GM23338 (cell line): ENCODE measurements around the gene TDRD7. TPM values are rescaled to one million over a fixed set of nuclear protein-coding genes. Genes with fewer than 3 reads are reported as not detected.
A peak's percentile ranks its signal among the peaks of the same experiment; 100 is the strongest.

Experiments
- ATAC-seq: fragments of 200-7000 bp; cut with Tn5 transposase; 3 replicates; pipeline ENCODE4 v1.9.1; 2020
- DNase-seq: peaks from one replicate; pipeline ENCODE4 v3.0.0-alpha.2; 2015; ENCODE audit warnings: low spot score
- H2AFZ ChIP-seq: fragments of 200-600 bp; sonication (generic); 2 replicates; pipeline ENCODE4 v1.8.0; 2016; ENCODE audit warnings: antibody characterized with exemption, mild to moderate bottlenecking, moderate library complexity
- H3F3A ChIP-seq: fragments of 200-600 bp; sonication (generic); replicated peaks from 2 replicates; pipeline ENCODE4 v1.8.0; 2017; ENCODE audit warnings: antibody characterized with exemption, mixed run types, low read depth
- H3K27ac ChIP-seq: fragments of 200-600 bp; sonication (generic); 2 replicates; pipeline ENCODE4 v1.6.1; 2016; ENCODE audit warnings: low read depth
- H3K27me3 ChIP-seq: fragments of 200-600 bp; sonication (generic); 2 replicates; pipeline ENCODE4 v1.8.0; 2016; ENCODE audit warnings: mild to moderate bottlenecking, mixed run types, moderate library complexity; ENCODE audit not compliant: insufficient read depth
- H3K36me3 ChIP-seq: fragments of 200-600 bp; sonication (generic); 2 replicates; pipeline ENCODE4 v1.8.0; 2016; ENCODE audit warnings: mild to moderate bottlenecking; ENCODE audit not compliant: insufficient read depth
- H3K4me1 ChIP-seq: fragments of 200-600 bp; sonication (generic); 2 replicates; pipeline ENCODE4 v1.8.0; 2016; ENCODE audit warnings: mild to moderate bottlenecking, moderate library complexity; ENCODE audit not compliant: insufficient read depth
- H3K4me2 ChIP-seq: fragments of 200-600 bp; sonication (generic); 2 replicates; pipeline ENCODE4 v1.7.1; 2017; ENCODE audit warnings: mixed run types
- H3K4me3 ChIP-seq: fragments of 200-600 bp; sonication (generic); 2 replicates; pipeline ENCODE4 v1.6.1; 2016; ENCODE audit warnings: mixed run types
- H3K79me2 ChIP-seq: fragments of 200-600 bp; sonication (generic); replicated peaks from 2 replicates; pipeline ENCODE4 v1.8.0; 2017; ENCODE audit warnings: mild to moderate bottlenecking; ENCODE audit not compliant: insufficient read depth
- H3K9me2 ChIP-seq: fragments of 200-600 bp; sonication (generic); 2 replicates; pipeline ENCODE4 v1.8.0; 2017; ENCODE audit not compliant: insufficient read depth
- H4K20me1 ChIP-seq: fragments of 200-600 bp; sonication (generic); replicated peaks from 2 replicates; pipeline ENCODE4 v1.8.0; 2017; ENCODE audit warnings: mild to moderate bottlenecking; ENCODE audit not compliant: insufficient read depth
- H3K27ac Mint-ChIP-seq: 2 replicates; pipeline ENCODE4 v1.8.0; 2020; ENCODE audit warnings: inconsistent platforms, mild to moderate bottlenecking, moderate library complexity, mixed read lengths
- H3K27me3 Mint-ChIP-seq: 3 replicates; pipeline ENCODE4 v1.8.0; 2022; ENCODE audit warnings: low read depth, mild to moderate bottlenecking, moderate library complexity, mixed read lengths, inconsistent platforms; ENCODE audit not compliant: insufficient read depth, poor library complexity
- H3K36me3 Mint-ChIP-seq: 3 replicates; pipeline ENCODE4 v1.8.0; 2021; ENCODE audit warnings: low read depth, mild to moderate bottlenecking, inconsistent platforms, moderate library complexity, mixed read lengths
- H3K4me1 Mint-ChIP-seq: 3 replicates; pipeline ENCODE4 v1.8.0; 2020; ENCODE audit warnings: mild to moderate bottlenecking, inconsistent platforms, mixed read lengths
- H3K4me3 Mint-ChIP-seq: 3 replicates; pipeline ENCODE4 v1.8.0; 2021; ENCODE audit warnings: moderate library complexity, mild to moderate bottlenecking, inconsistent platforms, mixed read lengths
- H3K9me3 Mint-ChIP-seq: 3 replicates; pipeline ENCODE4 v1.8.0; 2020; ENCODE audit warnings: moderate library complexity, mild to moderate bottlenecking, inconsistent platforms, mixed read lengths
- CREB1 ChIP-seq: fragments of 250-450 bp; sonication (Bioruptor Pico); IDR thresholded peaks from 2 replicates; pipeline ENCODE4 v1.5.0; 2020; ENCODE audit warnings: low read depth, mild to moderate bottlenecking, moderate library complexity
- CTCF ChIP-seq, 2 experiments: fragments of 200-600 bp in 1 of 2; sonication (generic) in 1 of 2; conservative IDR thresholded peaks; 2 replicates each; pipeline versions ENCODE4 v1.5.1 to v1.6.1; 2016 to 2017; ENCODE audit warnings: antibody characterized with exemption in 2 of 2, low read depth in 2 of 2, mild to moderate bottlenecking in 2 of 2, moderate library complexity in 1 of 2
- EZH2 ChIP-seq: fragments of 200-600 bp; sonication (generic); IDR thresholded peaks from one replicate; pipeline ENCODE4 v1.8.0; 2017; ENCODE audit warnings: antibody characterized with exemption, mild to moderate bottlenecking, low read depth; ENCODE audit not compliant: unreplicated experiment
- EZH2phosphoT487 ChIP-seq: fragments of 200-600 bp; sonication (generic); IDR thresholded peaks from one replicate; pipeline ENCODE4 v1.8.1; 2018; ENCODE audit warnings: antibody characterized with exemption; ENCODE audit not compliant: unreplicated experiment
- POLR2AphosphoS5 ChIP-seq: IDR thresholded peaks from 2 replicates; pipeline ENCODE4 v1.6.1; 2016; ENCODE audit warnings: antibody characterized with exemption, low read depth
- STAT1 ChIP-seq: IDR thresholded peaks from one replicate; pipeline ENCODE4 v1.6.1; 2016; ENCODE audit warnings: antibody characterized with exemption; ENCODE audit not compliant: unreplicated experiment
- ZNF114 ChIP-seq: fragments of 250-450 bp; sonication (Bioruptor Pico); IDR thresholded peaks from 2 replicates; pipeline ENCODE4 v1.5.0; 2020; ENCODE audit warnings: mild to moderate bottlenecking, moderate library complexity
- polyA plus RNA-seq: library from polyadenylated mRNA; unstranded; fragments of >200 nt; fragmentation: Nextera tagmentation; extraction: Ambion mirVana; gene quantifications from 2 replicates; pipeline ENCODE4 v1.2.1, GENCODE V29; 2016
- total RNA-seq: library from RNA; depleted of rRNA; stranded (reverse); fragments of >200 nt; shearing (Covaris generic); gene quantifications from 2 replicates; pipeline ENCODE4 v1.2.3, GENCODE V29; 2014

The TDRD7 gene
- total and polyA plus RNA-seq, 2 experiments from 2014 or later = 1.7 to 3.1 TPM

DNA sequence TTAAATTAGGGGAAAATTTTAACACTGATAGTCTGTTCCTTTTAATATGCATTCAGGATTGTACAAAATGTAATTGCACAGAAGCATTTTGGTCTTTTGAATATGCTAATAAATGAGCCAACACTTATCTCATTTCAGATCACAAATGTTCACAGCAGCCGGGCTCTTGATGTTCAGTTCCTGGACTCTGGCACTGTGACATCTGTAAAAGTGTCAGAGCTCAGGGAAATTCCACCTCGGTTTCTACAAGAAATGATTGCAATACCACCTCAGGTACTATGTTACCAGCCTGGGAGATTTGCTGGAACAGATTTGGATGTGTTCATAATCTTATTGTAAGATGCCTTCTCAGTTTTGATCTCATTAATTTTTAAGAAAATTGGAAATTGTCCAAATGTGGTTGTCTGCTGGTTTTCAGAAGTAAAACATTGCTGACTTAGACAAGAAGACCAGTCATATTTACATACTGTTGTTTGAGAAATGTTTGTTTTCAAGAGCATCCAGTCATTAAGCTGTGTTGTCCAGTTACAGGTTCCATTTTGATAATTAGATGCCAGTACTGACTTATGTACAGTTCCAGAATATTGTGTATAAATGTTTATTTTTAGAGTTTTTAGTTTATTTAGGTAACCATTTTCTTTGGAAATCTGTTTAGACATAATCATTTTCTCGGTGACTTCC is 66.5 kb downstream of the TDRD7 start:
- peaks cover 8% of the 10 kb centered on the region for H3K4me1 Mint-ChIP-seq
- DNase-seq = no peak
- no peaks in the 10 kb centered on the region for H3K36me3 ChIP-seq

DNA sequence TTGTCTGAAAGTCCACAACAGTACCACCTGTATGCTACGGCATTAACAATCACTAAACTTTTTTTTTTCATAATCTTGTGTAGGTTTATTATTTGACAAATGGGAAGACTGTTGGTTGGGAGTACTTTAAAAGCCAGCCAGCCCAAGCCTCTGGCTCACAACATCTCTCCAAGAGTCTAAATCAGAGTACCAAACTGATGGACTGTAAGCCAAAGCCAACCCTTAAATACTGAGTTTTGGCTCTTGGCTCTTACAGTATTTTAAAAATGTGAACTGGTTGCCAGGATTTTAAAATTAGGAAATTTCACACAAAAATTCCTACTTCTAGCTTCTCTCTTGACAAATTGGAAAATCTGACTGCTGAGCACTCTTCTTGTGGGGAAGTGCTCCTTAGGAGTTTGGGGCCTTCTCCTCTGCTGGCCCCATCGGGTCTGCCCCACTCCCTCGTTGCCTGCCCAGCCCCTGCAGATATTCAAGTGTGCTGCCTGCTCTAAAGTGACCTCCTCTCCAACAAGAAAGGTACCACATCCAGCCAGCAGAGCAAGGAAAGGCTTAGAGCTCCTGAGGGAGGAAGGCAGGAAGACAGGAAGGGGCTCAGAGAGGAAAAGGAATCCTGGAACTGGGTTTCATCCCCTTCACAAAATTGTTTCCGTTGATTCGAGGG is 67.7 kb downstream of the TDRD7 start:
- no peak overlapping the region for H3K27ac ChIP-seq
- H3K4me2 ChIP-seq = no peak overlapping the region
- Mint-ChIP-seq H3K4me3 (no peak overlapping the region), H3K27me3 (no peaks in the 10 kb centered on the region), H3K27ac (no peak overlapping the region), H3K36me3 (no peaks in the 10 kb centered on the region), H3K4me1 (peaks cover 7% of the 10 kb centered on the region), H3K9me3 (no peaks in the 10 kb centered on the region)
- TF ChIP-seq CTCF (conservative IDR thresholded peaks at IDR 0.05; ENCODE audit: low read depth in 2 of 2) (no peak), CREB1 (CRISPR knock-in tag) (no peak), ZNF114 (CRISPR knock-in tag) (no peak), EZH2phosphoT487 (no peak)
- DNase-seq = peak; percentile 55
- no peaks in the 10 kb centered on the region for H4K20me1 ChIP-seq
- H3F3A ChIP-seq = no peaks in the 10 kb centered on the region
- no peaks in the 10 kb centered on the region for H3K36me3 ChIP-seq
- no peak overlapping the region for H3K4me3 ChIP-seq
- H2AFZ ChIP-seq = no peak overlapping the region; the same call in 1 of the 2 replicates
- no peaks in the 10 kb centered on the region for H3K79me2 ChIP-seq
- no peaks in the 10 kb centered on the region for H3K9me2 ChIP-seq
- H3K27me3 ChIP-seq = no peaks in the 10 kb centered on the region
- no peaks in the 10 kb centered on the region for H3K4me1 ChIP-seq
- ATAC-seq = peak; percentile 88

More for the DNA sequence above, 66.5 kb downstream of the TDRD7 start:
- no peak overlapping the region for H3K4me3 Mint-ChIP-seq
- no peak for ATAC-seq
- H4K20me1 ChIP-seq = no peaks in the 10 kb centered on the region
- no peaks in the 10 kb centered on the region for H3K4me1 ChIP-seq
- no peaks in the 10 kb centered on the region for H3K9me2 ChIP-seq
- no peaks in the 10 kb centered on the region for H3K36me3 Mint-ChIP-seq
- TF ChIP-seq CTCF (conservative IDR thresholded peaks at IDR 0.05; ENCODE audit: low read depth in 2 of 2) (no peak), STAT1 (no peak), EZH2 (no peak), POLR2AphosphoS5 (no peak)
- no peaks in the 10 kb centered on the region for H3K9me3 Mint-ChIP-seq
- no peak overlapping the region for H2AFZ ChIP-seq
- H3K4me2 ChIP-seq = no peak overlapping the region
- H3K27me3 Mint-ChIP-seq = no peaks in the 10 kb centered on the region
- H3F3A ChIP-seq = no peaks in the 10 kb centered on the region
- no peak overlapping the region for H3K27ac Mint-ChIP-seq
- H3K79me2 ChIP-seq = no peaks in the 10 kb centered on the region
- H3K27me3 ChIP-seq = no peaks in the 10 kb centered on the region
- H3K4me3 ChIP-seq = no peak overlapping the region
- H3K27ac ChIP-seq = no peak overlapping the region
